Naive thymus-derived CD8-positive, alpha-beta T cell (primary cell): ENCODE data around the gene GINM1. TPM values are rescaled to one million over a fixed set of nuclear protein-coding genes. Genes with fewer than 3 reads are reported as not detected.

ENCODE experiments used
- ATAC-seq, 2 donors: fragments of 150-1000 bp; cut with Tn5 transposase in 1 of 2; sonication (Bioruptor Pico), chemical (Tn5 transposase) in 1 of 2; 1 replicate in 1 of 2; 2 replicates in 1 of 2; pipeline ENCODE4 v1.10.0; 2021; ENCODE audit warnings: mild to moderate bottlenecking in 2 of 2, moderate library complexity in 2 of 2
- POLR2A ChIA-PET: fragments of 350-600 bp; sonication (Branson Sonifier 250); formaldehyde crosslinking; loops from one replicate; lab custom pipeline; 2021; ENCODE audit warnings: antibody characterized with exemption; lab: Charles Lee
- DNase-seq, 10 donors: peaks; one replicate each; pipeline versions ENCODE4 v3.0.0 to v3.0.0-alpha.2; 2020 to 2022
- H3K27ac Mint-ChIP-seq, 10 donors: one replicate each; pipeline ENCODE4 v1.8.0; 2020 to 2022; ENCODE audit warnings: mild to moderate bottlenecking in 10 of 10, mixed read lengths in 10 of 10, moderate library complexity in 4 of 10, inconsistent platforms in 1 of 10
- H3K27me3 Mint-ChIP-seq, 5 donors: one replicate each; pipeline ENCODE4 v1.8.0; 2021 to 2022; ENCODE audit warnings: mixed read lengths in 5 of 5
- H3K36me3 Mint-ChIP-seq, 3 donors: one replicate each; pipeline ENCODE4 v1.8.0; 2020 to 2022; ENCODE audit warnings: mixed read lengths in 3 of 3, mild to moderate bottlenecking in 2 of 3, inconsistent platforms in 1 of 3
- H3K4me1 Mint-ChIP-seq, 4 donors: one replicate each; pipeline ENCODE4 v1.8.0; 2021 to 2022; ENCODE audit warnings: mixed read lengths in 4 of 4
- H3K4me3 Mint-ChIP-seq, 10 donors: one replicate each; pipeline ENCODE4 v1.8.0; 2020 to 2022; ENCODE audit warnings: mild to moderate bottlenecking in 10 of 10, mixed read lengths in 10 of 10, moderate library complexity in 6 of 10, inconsistent platforms in 1 of 10
- H3K9me3 Mint-ChIP-seq, 9 donors: one replicate each; pipeline ENCODE4 v1.8.0; 2020 to 2022; ENCODE audit warnings: mixed read lengths in 9 of 9, mild to moderate bottlenecking in 3 of 9, inconsistent platforms in 1 of 9, moderate library complexity in 1 of 9
- polyA plus RNA-seq, 3 donors: library from polyadenylated mRNA; unstranded; fragments of 300-500 nt; fragmentation: Illumina TruSeq; gene quantifications; one replicate each; pipeline ENCODE4 v1.2.3, GENCODE V29; 2021
- total RNA-seq, 8 experiments: library from RNA in 2 of 8; stranded (reverse) in 2 of 8; gene quantifications; one replicate each; pipeline ENCODE4 v1.2.3 and lab custom pipeline; 2021 to 2026

GINM1 gene
- 10 to 100 TPM; 20.9 to 24.0 TPM for total RNA-seq
- 10 to 100 TPM; 15.9 to 20.7 (median 20.1) TPM for polyA plus RNA-seq
- 18.1 to 30.5 (median 24.1) reads per million in 6 experiments for total RNA-seq (lab: John Stamatoyannopoulos, UW)

- Mint-ChIP-seq H3K4me1 (peaks cover 3 to 25% (median 19%) of the 10 kb centered on the region in 4 donors), H3K27ac (peak within 1 kb of the TSS; percentile 93 to 98 (median 96)), H3K36me3 (no peaks in the 10 kb centered on the region), H3K9me3 (no peaks in the 10 kb centered on the region), H3K27me3 (peaks cover 0 to under 1% (median 0%) of the 10 kb centered on the region in 5 donors), H3K4me3 (peak within 1 kb of the TSS; percentile 90 to 99 (median 97))
- peak; percentile 80 to 83 for ATAC-seq
- DNase-seq: peak; percentile 92 to 96 (median 96)
- POLR2A ChIA-PET: interaction anchor here (0.6 to 4.3 kb wide), 11 partner anchors 9 to 184 kb away, joined by 3 to 52 read pairs (median 4); partner anchors contain the start of genes LATS1, PCMT1 and PPIL4
Observed at GRCh38 chr6:149565527-149566409, at the start of gene GINM1. TSS of gene GINM1 (plus strand) at chr6:149566375. CDS start at chr6:149566415, 40 bp downstream.

- H3K9me3 Mint-ChIP-seq: no peaks in the 10 kb centered on the region
- no peaks in the 10 kb centered on the region for H3K27me3 Mint-ChIP-seq
- H3K27ac Mint-ChIP-seq: peak overlapping the region in 1 of 10 donors; percentile 18
- no peak overlapping the region for H3K4me3 Mint-ChIP-seq
- no peak for DNase-seq
- H3K4me1 Mint-ChIP-seq: peaks cover 3 to 10% (median 7%) of the 10 kb centered on the region in 4 donors
- no peak for ATAC-seq
- peaks cover 0 to 85% (median 16%) of the 10 kb centered on the region in 3 donors for H3K36me3 Mint-ChIP-seq
- POLR2A ChIA-PET: no interaction called here
Observed at GRCh38 chr6:149529650-149530049, 36.5 kb upstream of the GINM1 start.

GRCh38 chr6:149534742-149535141 lies 31.4 kb upstream of the GINM1 start:
- DNase-seq (no peak), ATAC-seq (no peak)
- Mint-ChIP-seq H3K27me3 (no peaks in the 10 kb centered on the region), H3K27ac (peak overlapping the region in 1 of 10 donors; percentile 10), H3K4me3 (no peak overlapping the region), H3K9me3 (no peaks in the 10 kb centered on the region), H3K4me1 (peaks cover 6 to 9% (median 8%) of the 10 kb centered on the region in 4 donors), H3K36me3 (peaks cover 10 to 93% (median 21%) of the 10 kb centered on the region in 3 donors)
- POLR2A ChIA-PET: no interaction called here

- H3K27ac Mint-ChIP-seq: peak overlapping the region in 2 of 10 donors; percentile 13 to 19
- H3K4me1 Mint-ChIP-seq: peaks cover 27 to 43% (median 40%) of the 10 kb centered on the region in 4 donors
- H3K9me3 Mint-ChIP-seq: no peaks in the 10 kb centered on the region
- POLR2A ChIA-PET: no interaction called here
- H3K4me3 Mint-ChIP-seq: no peak overlapping the region
- peaks cover 0 to 2% (median 0%) of the 10 kb centered on the region in 5 donors for H3K27me3 Mint-ChIP-seq
- ATAC-seq: no peak
- H3K36me3 Mint-ChIP-seq: peaks cover 7 to 62% (median 18%) of the 10 kb centered on the region in 3 donors
- DNase-seq: no peak
Observed at GRCh38 chr6:149541139-149541538, 25.0 kb upstream of the GINM1 start.

- H3K4me1 Mint-ChIP-seq: peaks cover 23 to 45% (median 41%) of the 10 kb centered on the region in 4 donors
- peak overlapping the region; percentile 79 to 100 (median 99) for H3K4me3 Mint-ChIP-seq
- no peaks in the 10 kb centered on the region for H3K9me3 Mint-ChIP-seq
- ATAC-seq: peak in 1 of 2 donors; percentile 2
- POLR2A ChIA-PET: interaction anchor here (0.7 to 4.4 kb wide), 11 partner anchors 7 to 228 kb away, joined by 3 to 52 read pairs (median 4); partner anchors contain the start of genes GINM1, LATS1, PCMT1 and TAB2
- H3K36me3 Mint-ChIP-seq: peaks cover 0 to 26% (median 6%) of the 10 kb centered on the region in 3 donors
- peak overlapping the region; percentile 97 to 100 (median 100) for H3K27ac Mint-ChIP-seq
- peak in 1 of 10 donors; percentile 3 for DNase-seq
- H3K27me3 Mint-ChIP-seq: peaks cover 0 to 2% (median 0%) of the 10 kb centered on the region in 5 donors
Observed at GRCh38 chr6:149544646-149545257, 21.4 kb upstream of the GINM1 start.

GRCh38 chr6:149545258-149545753 lies 20.9 kb upstream of the GINM1 start:
- Mint-ChIP-seq H3K36me3 (peaks cover 0 to 21% (median 3%) of the 10 kb centered on the region in 3 donors), H3K27ac (peak overlapping the region; percentile 97 to 100 (median 100)), H3K9me3 (no peaks in the 10 kb centered on the region), H3K27me3 (peaks cover 0 to 2% (median 0%) of the 10 kb centered on the region in 5 donors), H3K4me1 (peaks cover 23 to 45% (median 41%) of the 10 kb centered on the region in 4 donors), H3K4me3 (peak overlapping the region; percentile 79 to 100 (median 99))
- POLR2A ChIA-PET: interaction anchor here (0.6 to 4.4 kb wide), 17 partner anchors 8 to 499 kb away, joined by 3 to 52 read pairs (median 3); partner anchors contain the start of genes GINM1, LATS1, PCMT1 and TAB2
- DNase-seq: peak; percentile 38 to 92 (median 78)
- peak; percentile 51 to 65 for ATAC-seq

GRCh38 chr6:149545754-149546471 lies 20.3 kb upstream of the GINM1 start, which contains the start of gene PPIL4:
TSS of gene PPIL4 (minus strand) at chr6:149546043. CDS start at chr6:149546005, 38 bp downstream.
- Mint-ChIP-seq H3K27ac (peak within 1 kb of the TSS; percentile 97 to 100 (median 100)), H3K4me3 (peak within 1 kb of the TSS; percentile 79 to 100 (median 99)), H3K9me3 (no peaks in the 10 kb centered on the region), H3K27me3 (peaks cover 0 to 4% (median 0%) of the 10 kb centered on the region in 5 donors), H3K36me3 (peaks cover 0 to 17% (median 0%) of the 10 kb centered on the region in 3 donors), H3K4me1 (peaks cover 22 to 45% (median 39%) of the 10 kb centered on the region in 4 donors)
- peak; percentile 93 to 98 (median 97) for DNase-seq
- peak; percentile 83 to 85 for ATAC-seq
- POLR2A ChIA-PET: interaction anchor here (0.6 to 4.4 kb wide), 18 partner anchors 9 to 500 kb away, joined by 3 to 52 read pairs (median 4); partner anchors contain the start of genes GINM1, LATS1, PCMT1 and TAB2

- H3K9me3 Mint-ChIP-seq: no peaks in the 10 kb centered on the region
- no peaks in the 10 kb centered on the region for H3K36me3 Mint-ChIP-seq
- H3K27me3 Mint-ChIP-seq: peaks cover 1 to 15% (median 11%) of the 10 kb centered on the region in 5 donors
- POLR2A ChIA-PET: no interaction called here
- no peak overlapping the region for H3K4me3 Mint-ChIP-seq
- H3K27ac Mint-ChIP-seq: no peak overlapping the region
- DNase-seq (no peak), ATAC-seq (no peak)
- H3K4me1 Mint-ChIP-seq: peaks cover 0 to 5% (median 4%) of the 10 kb centered on the region in 4 donors
Observed at GRCh38 chr6:149551920-149552319, 14.3 kb upstream of the GINM1 start.

- DNase-seq: no peak
- H3K4me1 Mint-ChIP-seq: no peaks in the 10 kb centered on the region
- ATAC-seq: no peak
- H3K27ac Mint-ChIP-seq: no peak overlapping the region
- POLR2A ChIA-PET: no interaction called here
- H3K9me3 Mint-ChIP-seq: no peaks in the 10 kb centered on the region
- H3K4me3 Mint-ChIP-seq: no peak overlapping the region
- peaks cover 0 to 24% (median 0%) of the 10 kb centered on the region in 5 donors for H3K27me3 Mint-ChIP-seq
- no peaks in the 10 kb centered on the region for H3K36me3 Mint-ChIP-seq
Observed at GRCh38 chr6:149558029-149558428, 8.1 kb upstream of the GINM1 start.

GRCh38 chr6:149559389-149559788 lies 6.8 kb upstream of the GINM1 start:
- Mint-ChIP-seq H3K27me3 (peaks cover 0 to 20% (median 0%) of the 10 kb centered on the region in 5 donors), H3K36me3 (no peaks in the 10 kb centered on the region), H3K9me3 (no peaks in the 10 kb centered on the region), H3K27ac (no peak overlapping the region), H3K4me3 (no peak overlapping the region), H3K4me1 (no peaks in the 10 kb centered on the region)
- POLR2A ChIA-PET: no interaction called here
- no peak for DNase-seq
- no peak for ATAC-seq

- peaks cover 0 to 6% (median 1%) of the 10 kb centered on the region in 4 donors for H3K4me1 Mint-ChIP-seq
- H3K27me3 Mint-ChIP-seq: peaks cover 0 to 11% (median 0%) of the 10 kb centered on the region in 5 donors
- no peaks in the 10 kb centered on the region for H3K36me3 Mint-ChIP-seq
- H3K4me3 Mint-ChIP-seq: no peak overlapping the region
- DNase-seq: peak in 1 of 10 donors; percentile 7
- no peak overlapping the region for H3K27ac Mint-ChIP-seq
- no peaks in the 10 kb centered on the region for H3K9me3 Mint-ChIP-seq
- POLR2A ChIA-PET: no interaction called here
- no peak for ATAC-seq
Observed at GRCh38 chr6:149560736-149561135, 5.4 kb upstream of the GINM1 start.
